GDM1 (cell line): ENCODE measurements around the gene MTCH2.

Experiments
- DNase-seq: peaks from one replicate; lab custom pipeline; 2025; lab: John Stamatoyannopoulos, UW

MTCH2 gene

GRCh38 chr11:47589977-47590861 is 52.1 kb downstream of the MTCH2 start:
- DNase-seq, result no peak

GRCh38 chr11:47589584-47589976 is 52.8 kb downstream of the MTCH2 start:
- DNase-seq, result no peak

GRCh38 chr11:47589118-47589517 is 53.2 kb downstream of the MTCH2 start:
- DNase-seq, result no peak

GRCh38 chr11:47587723-47588326 is 54.5 kb downstream of the MTCH2 start:
- DNase-seq, result peak; percentile 15

DNA sequence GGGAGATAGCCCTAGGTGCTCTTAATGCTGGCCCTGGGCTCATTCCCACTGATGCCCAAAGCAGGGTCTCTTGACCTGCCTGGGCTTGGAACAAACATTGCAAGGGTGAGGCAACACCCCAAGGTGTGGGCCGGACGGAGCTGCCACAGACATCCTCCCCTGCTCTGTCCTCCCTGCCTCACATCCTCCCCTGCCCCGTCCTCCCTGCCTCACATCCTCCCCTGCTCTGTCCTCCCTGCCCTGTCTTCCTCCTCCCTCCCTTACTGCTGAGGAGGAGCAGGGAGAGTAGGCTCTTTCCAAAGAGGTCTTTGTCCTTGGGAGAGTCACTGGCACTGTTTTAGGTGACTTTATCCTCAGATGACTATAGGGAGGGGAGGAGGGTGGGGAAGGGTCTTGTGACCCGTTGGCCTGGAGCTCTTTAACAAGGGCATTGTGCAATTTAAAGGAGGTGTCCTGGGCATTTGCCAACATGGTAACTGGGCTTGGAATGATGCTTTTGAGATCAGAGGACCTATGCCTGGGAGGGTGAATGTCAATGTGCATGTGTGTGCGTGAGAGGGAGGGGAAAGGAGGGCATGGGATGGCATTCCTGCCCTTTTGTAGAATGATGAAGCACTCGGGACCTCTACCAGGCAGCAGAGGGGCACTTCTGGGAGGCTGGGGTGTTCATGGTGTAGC is 55.2 kb downstream of the MTCH2 start:
- no peak for DNase-seq

- no peak for DNase-seq
These were observed 56.1 kb downstream of the MTCH2 start, which contains the start of gene FAM180B for GRCh38 chr11:47586098-47586855. Gene FAM180B, plus strand, starts transcription at chr11:47586678. Its CDS starts 91 bp downstream, at chr11:47586769.

DNA sequence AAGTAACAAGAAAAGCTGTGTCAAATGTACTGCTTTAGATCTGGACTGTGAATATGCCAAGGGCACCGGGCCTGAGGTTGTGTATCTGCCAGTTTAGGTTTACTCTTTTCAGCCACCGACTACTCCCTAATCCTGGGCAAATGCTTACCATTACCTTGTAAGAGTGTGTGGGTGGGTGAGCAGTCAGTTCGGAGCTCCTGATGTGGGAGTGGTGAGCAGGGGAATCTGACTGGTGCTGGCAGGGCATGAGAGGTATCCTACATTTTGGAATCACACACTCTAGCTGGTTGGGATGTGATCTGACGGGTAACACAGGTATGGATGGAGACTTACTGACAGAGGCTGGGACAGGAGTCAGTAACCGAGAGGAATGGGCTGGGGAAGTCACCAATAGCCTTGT is 58.5 kb downstream of the MTCH2 start:
- no peak for DNase-seq

- DNase-seq, result peak; percentile 82
These were observed 63.5 kb downstream of the MTCH2 start, which contains the start of the genes KBTBD4 and NDUFS3 for GRCh38 chr11:47578524-47579494. Gene KBTBD4, minus strand, starts transcription at chr11:47578970. Its CDS starts 19 bp downstream, at chr11:47578951. Gene NDUFS3, plus strand, starts transcription at chr11:47579074. Its CDS starts 18 bp downstream, at chr11:47579092.

- no peak for DNase-seq
These were observed 64.8 kb downstream of the MTCH2 start for GRCh38 chr11:47577460-47578041.

DNA sequence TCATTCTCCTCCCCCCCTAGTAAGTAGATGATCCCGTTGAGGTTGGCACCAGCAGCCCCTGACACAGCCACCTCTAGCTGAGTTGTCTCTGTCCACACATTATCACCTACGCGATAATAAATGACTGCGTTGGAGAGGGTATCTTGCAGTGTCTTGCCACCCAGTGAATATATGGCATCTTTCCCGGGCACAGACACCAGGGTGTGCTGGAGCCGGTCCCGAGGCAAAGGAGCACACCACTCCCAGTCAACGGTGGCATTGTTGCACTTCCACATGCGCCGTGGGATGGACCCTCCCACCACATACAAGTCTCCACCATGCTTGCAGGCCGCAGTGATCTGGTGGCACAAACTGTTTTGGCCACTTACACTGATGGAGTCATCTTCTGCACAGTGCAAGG is 69.0 kb downstream of the MTCH2 start:
- DNase-seq, result no peak

DNA sequence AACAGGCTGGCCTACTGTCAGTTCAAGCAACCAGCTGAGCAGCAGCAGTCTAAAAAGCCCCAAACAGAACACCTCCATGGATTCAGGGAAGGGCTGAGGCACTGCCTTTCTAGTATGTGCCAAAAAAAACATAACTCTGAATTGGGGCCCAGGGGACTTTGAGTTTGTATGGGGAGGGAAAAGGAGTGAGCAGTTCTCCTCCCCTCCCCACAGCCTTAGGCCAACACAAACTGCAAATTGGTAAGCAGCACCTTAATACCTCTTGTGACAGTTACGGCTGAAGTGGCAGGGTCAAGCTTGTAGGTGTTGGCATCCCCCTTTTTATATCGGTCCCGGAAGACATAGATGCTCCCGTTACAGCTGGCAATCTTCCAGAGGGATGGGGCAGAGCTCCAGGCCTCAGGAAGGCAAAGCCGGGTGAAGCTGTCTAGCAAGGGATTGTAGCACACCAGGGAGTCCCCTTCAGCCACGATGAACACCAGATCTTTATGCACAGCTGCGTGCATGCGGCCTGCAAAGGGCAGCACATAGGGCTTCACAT is 69.6 kb downstream of the MTCH2 start:
- no peak for DNase-seq

- DNase-seq, result no peak
These were observed 70.5 kb downstream of the MTCH2 start for GRCh38 chr11:47571895-47572294.

DNA sequence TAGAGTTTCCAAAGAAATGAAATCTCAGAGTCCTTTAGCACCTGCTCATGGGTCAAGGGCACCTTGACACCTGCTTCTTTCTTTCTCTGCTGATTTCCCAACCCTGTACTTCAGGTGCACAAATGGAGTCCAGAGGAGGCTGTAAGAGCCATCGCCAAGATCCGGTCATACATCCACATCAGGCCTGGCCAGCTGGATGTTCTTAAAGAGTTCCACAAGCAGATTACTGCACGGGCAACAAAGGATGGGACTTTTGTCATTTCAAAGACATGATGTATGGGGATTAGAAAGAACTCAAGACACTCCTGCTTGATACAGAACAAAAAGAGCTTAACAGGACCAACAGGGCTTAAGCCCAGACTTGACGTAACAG is 71.0 kb downstream of the MTCH2 start:
- DNase-seq, result no peak

GRCh38 chr11:47570651-47571356 is 71.6 kb downstream of the MTCH2 start:
- no peak for DNase-seq

DNA sequence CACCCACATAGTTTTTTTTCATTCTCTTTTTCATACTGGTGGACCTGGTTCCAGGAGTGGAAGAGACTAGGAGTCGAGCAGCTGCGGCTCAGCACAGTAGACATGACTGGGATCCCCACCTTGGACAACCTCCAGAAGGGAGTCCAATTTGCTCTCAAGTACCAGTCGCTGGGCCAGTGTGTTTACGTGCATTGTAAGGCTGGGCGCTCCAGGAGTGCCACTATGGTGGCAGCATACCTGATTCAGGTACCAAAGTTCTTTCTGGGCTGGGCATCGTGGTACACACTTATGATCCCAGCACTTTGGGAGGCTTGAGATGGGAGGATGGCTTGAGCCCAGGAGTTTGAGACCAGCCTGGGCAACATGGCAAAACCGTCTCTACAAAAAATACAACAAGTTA is 72.7 kb downstream of the MTCH2 start:
- DNase-seq, result no peak
